Activated gamma-delta T cell treated with anti-CD3 and anti-CD28 coated beads, Interleukin-2, amount 50 U/mL, for 16 hours (primary cell): ENCODE measurements around the gene ZNF608.

Experiments used
- DNase-seq: peaks from one replicate; pipeline ENCODE4 v3.0.0-alpha.2; 2020; ENCODE audit warnings: low read depth

ZNF608 gene

DNA sequence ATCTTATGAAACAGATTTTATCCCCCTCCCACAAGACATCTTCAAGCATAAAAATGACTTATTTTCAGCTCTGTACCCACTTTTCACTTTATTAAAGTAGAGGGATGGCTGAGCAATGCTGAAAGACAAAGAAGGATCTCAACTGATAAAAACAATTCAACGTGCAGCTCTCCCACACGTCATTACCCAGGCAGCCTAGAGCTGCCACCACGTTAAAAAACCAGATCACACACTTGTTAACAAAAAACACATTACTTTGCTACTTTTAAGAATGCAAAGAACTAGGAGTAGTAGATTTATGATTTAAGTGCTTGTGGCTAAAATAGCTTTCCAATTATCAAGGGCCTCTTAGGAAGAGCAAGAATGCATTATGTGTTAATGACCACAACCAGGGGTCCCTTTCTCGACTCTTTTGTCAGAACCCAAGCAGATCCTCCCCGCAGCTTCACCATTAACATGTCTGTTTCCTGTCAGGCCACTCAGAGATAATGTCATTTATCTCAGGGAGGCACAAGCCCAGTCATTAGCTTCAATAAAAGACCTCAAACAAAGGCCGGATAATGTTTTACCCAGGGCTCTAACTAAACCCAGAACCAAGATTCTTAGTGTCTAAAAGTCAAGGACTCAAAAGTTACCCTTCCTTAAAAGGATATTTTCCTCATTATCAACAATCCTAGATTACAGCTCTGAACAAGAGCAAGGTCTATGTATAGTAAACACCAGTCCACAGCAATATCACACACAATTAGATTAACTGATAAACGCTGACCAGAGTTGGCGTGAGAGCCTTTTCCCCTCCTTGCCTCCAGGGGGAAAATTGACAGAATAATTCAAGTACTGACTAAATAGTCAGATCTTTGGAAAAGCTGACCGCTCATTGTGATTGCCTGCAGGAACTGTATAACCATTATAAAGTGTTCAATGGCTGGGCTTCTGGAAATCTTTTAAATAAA lies 7.5 kb downstream of the ZNF608 start:
- no peak for DNase-seq

DNA sequence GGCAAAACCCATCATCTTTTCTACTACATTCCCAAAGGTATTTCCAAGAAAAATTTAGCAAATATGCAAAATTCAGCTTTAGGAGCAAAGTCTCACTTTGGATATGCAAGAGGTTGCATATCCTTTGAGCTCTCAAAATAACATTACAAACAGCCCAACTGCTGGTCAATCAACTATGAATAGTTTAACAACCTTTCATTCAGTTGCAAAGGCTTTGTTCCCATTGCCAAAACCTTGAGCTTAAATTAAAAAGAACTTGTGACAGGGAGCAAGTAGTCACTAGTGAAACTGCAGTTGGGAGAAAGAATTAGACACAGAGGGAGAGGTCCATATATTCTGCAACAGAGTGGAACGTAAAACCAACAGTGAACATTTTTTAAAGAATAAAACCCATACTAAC lies 8.8 kb downstream of the ZNF608 start:
- no peak for DNase-seq

DNA sequence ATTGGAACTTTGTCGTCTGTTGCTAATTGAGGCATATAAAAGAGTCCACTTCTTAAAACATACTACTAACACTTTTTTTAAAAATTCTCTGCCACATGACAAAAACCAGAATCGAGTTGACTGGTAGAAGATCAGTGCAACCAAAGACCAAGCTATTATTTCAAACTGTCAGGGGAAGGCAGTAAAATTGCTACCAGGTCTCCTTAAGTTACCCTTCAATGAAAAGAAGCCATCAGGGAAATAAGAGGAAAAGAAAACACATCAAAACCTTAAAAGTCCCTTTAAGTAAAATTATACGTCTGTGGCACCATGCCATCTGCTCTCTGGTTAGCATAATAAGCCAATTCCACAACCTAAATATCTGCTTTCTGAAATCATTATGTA lies 9.6 kb downstream of the ZNF608 start:
- DNase-seq, result no peak

DNA sequence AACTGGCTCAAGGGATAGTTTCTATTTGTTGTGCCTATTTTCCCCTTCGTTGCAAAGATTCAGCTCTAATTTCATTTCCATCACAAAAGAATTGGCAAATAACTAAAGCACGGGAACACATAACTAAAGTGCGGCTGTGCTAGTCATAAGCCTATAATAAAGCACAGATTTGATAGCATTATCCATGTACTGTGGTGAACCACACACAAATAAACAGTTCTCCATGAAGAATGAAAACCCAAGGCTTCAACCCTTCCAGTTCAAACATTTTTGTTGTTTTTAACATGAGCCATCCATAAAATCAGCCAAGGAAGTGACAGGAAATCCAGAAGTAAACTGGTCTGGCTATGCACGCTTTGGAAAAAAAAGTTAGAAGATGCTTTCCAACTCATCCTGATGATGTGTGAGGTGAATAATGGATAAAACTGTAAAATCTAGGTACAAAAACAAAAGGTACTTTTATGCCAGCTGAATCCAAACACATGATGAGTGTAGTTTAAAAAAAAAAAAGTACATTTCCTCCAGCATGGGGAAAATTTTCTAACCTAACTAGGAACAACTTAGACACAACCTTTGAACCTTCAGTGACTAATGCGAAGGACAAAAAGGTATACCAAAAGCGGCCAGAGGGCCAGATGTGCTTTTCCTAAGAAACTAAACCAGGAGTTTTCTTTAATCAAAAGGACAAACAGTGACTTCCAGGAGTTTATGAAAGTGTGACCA lies 10.2 kb downstream of the ZNF608 start:
- no peak for DNase-seq

DNA sequence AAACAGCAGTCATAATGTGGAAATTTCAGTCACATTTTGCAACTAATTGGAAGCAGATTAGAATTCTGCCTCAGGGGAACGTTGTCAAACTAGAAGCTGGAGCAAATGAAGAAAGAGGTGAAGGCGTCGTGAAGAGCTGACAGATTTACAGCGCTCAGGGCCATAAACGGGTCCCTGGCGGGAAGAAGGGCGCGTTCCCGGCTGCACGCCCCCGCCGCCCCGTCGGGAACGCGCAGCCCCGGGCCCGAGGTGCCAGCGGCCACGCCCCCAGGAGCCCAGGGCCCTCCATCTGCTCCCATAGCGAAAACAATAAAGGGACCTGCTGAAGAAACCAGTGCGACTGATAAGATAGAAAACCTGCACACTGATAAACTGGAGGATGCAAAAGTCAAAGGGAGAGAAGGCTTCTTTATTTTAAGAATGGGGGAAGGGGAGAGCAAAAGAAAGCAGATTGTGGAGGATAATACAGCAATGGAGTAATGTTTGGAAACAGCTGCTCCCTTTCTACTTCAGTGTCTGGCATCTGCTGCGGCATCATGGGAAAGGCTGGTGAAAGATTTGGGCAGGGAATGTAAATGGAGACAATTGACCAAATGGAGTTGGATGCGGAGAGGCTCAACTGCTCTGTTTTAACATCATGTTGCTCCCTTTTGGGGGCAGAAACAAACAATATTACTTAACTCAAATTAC lies 11.1 kb downstream of the ZNF608 start:
- DNase-seq, result no peak

DNA sequence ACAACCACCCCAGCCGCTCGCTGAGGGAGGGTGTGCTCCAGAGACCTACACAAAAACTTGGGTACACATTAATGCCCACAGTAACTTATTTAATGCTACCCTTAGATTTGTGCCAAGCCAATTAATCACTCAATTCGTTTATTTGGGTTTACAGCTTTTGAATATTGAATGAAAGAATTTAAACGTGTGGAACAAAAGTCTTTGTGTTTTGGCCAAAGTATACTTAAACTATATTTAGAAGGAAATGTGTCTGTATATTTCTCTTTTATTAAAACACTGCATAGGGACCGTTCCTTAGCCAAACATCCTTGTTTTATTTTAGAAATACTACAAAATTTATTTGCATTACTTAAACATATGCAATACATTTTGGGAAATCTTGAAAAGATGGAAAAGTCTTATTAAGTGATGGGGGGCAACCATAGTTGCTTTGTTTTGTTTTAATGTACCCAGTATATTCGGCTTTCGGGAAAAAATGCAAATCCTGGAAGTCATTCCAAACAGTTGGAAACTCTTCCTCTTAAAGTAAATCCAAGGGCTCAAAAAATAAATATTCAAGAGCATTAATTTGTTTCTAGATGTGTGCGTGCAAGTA lies 11.8 kb downstream of the ZNF608 start:
- DNase-seq, result no peak

DNA sequence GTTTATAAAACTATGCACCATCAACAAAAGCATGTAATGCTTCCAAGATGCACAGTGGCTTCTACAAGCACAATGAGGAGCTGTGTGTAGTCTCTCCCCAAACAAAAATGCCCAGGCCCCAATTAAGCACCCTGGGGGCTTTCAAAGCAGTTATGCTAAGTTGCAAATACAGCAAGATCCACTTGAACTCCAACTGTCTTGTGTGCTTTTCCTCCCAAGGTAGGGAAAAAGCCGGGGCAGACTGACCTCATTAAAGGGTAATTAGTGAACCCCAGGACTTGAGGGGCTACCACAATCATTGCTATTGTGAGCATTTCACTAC lies 13.1 kb downstream of the ZNF608 start:
- no peak for DNase-seq

DNA sequence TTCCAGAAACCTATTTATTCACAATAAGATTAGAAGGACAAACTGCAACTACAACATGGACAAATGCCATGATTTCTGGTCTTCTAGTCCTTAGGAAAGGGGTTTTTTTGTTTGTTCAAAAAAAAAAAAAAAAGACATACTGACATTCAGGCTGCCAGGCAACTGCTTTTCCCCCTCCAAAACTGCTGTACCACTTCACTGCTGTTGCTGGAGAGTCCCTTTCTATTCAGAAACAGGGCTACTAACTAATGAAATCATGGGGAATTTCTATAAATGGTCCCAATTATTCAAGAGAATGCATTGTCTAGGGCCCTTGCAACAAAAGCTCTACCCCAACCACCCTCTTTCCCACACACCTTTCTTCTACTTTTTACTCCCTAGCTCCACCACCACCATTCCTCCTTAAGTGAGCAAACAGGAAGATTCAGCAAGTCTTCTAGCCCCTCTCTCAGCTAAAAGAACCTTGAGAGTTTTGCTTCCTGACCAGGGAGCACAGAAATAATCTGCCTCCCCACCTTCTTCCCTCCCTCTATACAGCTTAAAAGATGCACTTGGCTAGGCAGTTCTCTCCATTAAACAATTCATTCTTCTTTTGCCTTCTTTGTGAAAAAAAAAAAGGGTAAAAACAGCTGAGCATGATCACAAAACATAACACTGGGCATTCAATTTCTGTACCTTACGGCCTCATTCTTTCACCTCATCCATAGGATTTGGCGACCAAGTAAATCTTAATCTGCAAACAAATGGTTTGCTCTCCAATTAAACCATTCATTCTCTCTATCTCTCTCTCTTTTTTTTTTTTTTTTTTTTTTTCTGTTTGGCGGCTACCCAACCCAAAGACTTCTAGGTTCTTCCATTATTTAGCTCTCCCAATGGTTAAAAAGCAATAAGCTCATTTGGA lies 13.8 kb downstream of the ZNF608 start:
- DNase-seq, result no peak

DNA sequence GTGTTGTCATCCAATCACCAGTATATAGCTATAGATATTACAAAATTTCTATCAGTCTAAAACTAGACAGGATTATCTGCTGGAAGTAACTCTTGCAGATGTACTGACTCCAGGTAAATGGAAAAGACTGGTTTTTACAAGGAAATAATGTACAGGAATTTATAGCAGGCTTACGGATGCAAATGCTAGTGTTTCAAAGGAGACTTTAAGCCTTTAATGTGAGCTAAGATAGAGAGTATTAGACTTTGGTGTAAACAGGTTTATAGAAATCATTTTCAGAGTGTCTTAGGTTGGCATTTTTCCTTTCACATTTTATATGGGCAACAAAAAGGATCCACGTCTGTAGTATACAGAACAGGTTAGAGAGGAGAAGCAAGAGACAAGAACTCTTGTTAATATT lies 16.1 kb downstream of the ZNF608 start:
- DNase-seq, result no peak

DNA sequence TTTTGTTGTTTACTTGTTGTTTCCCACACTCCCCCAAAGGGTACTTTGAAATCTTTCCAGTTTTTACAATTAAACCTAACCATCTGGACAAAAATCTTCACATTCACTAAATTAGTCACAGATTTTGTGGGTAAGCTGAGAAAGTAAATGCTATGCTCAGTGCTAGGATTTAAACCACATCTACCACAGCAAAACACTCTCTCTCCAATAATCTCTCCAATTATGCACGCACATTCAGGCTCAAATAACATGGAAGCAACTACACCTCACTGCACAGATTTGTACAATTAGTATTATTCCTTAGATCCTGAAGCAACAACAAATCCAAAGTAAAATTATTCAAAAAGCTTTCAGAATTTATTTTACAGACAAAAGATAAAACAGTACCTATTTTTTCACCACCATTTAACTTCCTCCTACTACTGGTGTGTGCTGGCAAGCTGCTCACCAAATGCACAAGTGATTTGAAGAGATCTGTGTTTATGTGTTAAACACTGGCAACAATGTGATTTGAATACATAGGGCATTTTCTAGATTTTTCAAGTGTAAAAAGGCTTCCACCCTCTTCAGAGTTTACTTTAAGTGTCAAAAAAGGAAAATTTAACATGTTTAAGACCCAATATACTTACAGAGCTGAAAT lies 16.6 kb downstream of the ZNF608 start:
- DNase-seq, result no peak

DNA sequence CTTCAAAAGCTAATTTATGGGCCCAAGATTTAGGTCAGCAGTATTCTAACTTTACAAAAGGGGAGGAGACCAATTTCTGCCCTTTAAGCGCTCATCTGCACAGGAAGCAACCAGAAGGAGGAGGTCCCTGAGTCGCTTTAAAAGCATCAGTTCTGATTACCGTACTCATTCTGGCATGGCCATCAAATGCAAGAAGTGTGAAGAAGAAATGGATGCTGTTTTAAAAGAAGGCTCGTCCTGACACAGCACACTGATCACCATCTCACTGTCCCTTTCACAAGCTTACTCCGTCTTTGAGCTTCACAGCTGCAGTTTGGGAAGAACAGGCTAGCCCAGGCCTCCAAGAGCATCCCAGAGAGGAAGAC lies 17.5 kb downstream of the ZNF608 start:
- no peak for DNase-seq

DNA sequence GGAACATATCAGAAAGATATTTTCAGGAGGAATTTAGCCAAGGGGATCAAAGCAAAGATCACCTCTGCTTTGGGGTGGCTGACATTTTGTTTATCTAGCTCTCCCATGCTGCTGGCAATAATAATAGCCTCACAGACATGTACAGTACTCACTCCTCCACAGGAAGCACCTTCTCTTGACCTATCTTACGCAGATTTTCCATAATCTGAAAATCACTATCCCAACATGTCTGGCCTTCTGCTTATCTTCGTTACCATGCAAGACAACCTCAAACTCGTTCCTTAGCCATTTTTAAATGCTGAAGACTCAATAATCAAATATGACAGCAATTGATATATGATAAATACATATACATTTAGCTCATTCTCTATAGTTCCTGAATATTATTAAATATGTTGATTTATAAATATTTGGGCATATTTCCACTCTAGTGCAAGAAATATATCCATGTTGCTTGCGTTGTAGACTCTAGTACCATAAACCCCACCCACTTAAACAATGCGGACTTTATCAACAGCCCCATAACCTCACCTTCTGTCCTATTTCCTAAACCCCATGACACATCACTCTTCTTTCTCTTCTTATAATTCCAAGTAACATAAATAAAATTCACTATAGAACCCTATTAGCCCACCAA lies 18.0 kb downstream of the ZNF608 start:
- DNase-seq, result no peak

DNA sequence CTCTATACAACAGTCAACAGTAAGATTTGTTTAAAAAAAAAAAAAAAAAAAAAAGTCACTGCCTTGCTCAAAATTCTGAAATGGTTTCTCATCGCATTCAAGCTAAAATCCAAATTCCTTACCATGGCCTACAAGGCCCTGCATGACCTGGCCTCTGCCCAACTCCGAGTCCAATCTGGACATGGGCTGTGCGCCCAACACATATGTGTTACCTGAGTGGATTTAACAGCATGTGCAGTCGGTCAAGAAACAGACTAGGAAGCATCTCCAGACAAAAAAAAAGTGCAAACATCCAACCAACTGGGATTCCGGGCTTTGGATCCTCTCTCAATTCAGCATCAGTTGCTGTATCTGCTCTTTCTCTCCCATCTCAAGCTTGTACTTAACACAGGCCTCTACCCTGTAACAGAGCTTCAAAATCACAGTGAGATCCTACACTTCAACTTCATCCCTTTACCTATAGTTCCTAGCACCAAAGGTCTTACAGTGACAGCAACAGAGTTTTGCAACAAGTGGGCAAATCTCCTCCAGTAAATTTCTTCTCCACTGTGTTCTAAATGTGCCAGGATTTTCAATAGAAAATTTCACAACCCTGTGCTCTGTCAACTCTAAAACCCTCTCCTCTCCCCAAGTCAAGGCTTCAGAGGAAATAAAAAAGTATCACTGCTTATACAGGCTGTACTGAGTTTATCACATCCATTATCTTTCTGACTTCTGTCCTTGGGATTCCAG lies 19.6 kb downstream of the ZNF608 start:
- no peak for DNase-seq

DNA sequence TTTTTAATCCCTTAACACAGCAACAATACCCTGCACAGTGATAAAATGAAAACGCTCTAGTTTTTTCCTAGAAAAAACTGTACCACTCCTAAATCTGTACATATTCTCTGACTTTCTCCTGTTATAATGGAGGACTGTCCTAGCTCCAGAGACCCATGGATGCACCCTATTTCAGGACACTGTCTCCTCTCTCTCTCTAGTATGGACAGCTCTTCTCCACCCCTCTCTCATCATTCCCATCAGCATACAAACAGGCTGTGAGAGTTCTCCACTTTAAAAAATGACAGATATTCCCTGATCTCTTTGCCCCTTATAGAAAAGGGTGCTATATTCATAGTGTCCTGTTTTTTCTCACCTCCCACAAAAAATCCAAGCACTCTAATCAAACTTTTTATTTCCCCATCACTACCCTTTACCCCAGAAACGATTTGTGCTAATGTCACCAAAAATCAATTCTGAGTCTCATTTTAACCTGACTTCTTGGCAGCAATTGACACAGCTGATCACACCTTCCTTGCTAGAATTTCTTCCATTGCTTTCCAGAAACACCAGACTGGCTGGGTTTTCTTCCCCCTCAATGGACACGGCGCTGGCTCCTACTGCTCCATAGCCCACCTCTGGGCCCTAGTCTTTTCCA lies 20.7 kb downstream of the ZNF608 start:
- DNase-seq, result no peak

DNA sequence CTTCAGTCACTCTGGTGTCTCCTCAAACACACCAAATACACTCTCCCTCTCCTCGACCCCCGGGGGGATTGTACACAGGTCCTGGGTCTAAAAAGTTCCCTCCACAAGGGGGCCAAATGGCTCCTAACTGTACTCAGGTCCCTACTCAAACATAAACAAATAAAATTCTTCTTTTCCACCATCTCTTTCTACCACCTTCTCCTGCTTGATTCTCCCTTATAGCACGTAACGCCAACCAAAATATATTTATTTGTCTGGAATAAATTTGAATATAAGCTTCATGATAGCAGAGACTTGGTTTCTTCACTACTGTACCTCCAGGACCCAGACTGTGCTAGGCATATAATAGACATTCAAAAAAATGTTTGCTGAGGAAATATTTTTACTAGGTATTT lies 21.4 kb downstream of the ZNF608 start:
- no peak for DNase-seq

DNA sequence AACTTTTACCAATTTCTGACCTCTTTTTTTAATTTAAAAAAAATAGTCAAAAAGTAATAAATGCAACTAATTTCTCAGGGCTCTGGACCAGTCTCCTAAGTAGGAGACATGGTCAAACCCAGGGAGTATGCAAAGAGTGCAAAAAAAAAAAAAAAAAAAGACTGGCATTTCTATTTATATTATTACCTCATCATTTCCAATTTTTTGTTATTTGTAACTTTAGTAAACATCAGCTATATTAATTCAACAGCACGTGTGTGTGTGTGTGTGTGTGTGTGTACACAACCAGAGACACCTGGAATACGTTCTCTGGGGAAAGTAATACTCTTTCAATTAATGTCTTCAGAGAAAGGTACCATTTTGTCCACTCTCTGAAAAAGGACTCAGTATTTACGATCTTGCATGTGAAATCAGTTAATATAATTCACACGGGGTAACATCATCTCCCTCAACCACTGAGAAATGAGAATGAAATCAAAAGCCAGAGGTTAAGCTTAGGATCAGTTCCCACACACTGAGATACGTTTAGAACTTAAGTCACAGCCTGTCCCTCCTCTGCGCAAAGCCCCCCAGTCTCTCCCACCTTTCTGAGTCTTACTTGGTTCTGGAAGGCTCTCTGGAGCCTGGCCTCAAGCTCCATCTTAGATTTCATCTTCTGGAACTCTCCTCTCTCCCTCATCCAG lies 21.9 kb downstream of the ZNF608 start:
- no peak for DNase-seq

DNA sequence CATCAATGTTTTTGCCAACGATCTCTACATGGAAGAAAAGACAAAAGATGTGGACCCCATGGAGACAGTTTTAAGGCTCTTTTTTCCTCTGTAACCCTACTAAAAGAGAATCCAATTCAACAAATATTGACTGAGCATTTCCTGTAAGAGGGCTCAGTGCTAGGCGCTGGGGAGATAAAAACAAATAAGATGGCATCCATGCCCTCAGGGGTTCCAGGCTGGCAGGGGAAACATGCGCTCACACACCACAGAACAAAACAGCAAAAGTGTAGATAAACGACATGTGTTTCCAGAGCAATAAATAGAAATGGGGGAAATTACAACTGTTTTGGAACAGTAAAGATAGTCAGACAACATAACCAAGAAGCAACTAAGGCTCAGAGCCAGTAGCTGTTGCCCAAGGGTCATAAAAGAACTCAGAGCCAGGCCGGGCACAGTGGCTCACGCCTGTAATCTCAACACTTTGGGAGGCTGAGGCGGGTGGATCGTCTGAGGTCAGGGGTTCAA lies 25.2 kb downstream of the ZNF608 start:
- no peak for DNase-seq

DNA sequence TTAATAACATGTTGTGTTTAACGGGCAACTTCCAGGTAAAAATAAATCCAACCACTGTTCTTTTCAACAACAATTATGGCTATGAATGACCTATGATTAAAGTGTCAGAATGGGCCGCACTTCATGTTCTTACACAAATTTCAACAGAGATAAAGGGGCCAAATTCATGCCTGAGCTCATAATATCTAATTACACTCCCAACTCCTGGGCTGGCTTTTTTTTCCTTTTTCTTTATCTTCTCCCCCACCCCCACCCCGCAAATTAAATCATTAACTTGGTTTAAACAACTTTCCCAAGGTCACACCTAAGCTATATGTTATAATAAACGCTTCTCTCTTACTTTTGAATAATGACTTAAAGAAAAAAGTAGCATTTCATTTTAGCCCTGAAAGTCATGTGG lies 25.8 kb downstream of the ZNF608 start:
- DNase-seq, result no peak
